IPS DF 19.7 (cell line): ENCODE data around the gene UCHL1.
"Not testable (repeated sequence)": the region's sequence is repeated elsewhere in the genome, so short reads cannot be mapped to it uniquely, and the experiment has no call there.

Source experiments
- DNase-seq: peaks from one replicate; pipeline ENCODE4 v3.0.0-alpha.2; 2013; ENCODE audit warnings: low read depth, low spot score

The UCHL1 gene

DNA sequence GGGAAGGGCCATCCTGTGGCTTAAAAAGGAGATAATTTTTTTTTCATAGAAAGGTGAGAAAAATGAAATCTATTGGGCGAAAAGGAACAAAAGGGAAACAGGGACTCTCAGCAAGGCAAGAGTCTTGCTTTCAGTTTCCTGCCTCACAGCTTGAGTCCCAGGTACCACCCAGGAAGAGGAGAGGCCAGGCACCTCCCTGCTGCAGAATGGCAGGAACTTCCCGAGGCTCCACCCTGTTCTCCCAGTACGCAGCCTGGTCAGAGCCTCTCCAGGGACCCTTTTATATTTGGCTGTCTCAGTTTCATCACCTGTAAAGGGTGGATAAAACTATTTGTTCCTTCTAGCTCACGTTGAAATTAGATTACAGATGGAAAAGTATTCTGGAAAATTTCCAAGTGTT lies 33.8 kb downstream of the UCHL1 start:
- no peak for DNase-seq

DNA sequence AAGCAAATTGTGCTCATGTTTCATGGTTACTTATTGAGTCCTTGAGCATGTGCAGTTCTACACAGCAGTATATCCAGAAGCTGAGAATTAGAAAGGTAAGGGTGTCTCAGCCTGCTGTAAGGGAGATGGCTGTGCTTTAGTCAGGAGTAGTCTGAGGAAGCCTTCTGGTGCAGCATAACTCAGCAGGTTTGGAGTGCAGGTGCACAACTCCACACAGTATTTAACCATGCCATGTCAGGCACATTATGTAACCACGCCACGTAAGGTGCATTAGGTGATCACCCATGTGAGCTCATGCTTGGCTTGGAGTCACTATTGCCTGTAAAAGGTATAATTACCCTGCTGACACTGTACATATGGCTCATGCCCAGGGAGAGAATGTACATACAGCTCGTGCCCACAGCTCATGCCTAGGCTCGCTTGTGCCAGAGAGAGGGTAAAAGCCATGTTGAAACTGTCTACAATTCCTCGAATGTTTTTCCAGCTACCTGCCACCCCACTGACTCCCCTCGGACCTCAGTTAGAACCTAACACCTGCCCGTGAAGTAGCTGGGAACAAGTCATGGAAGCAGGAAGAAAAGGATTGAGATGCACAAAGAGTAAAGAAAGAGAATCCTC lies 37.8 kb downstream of the UCHL1 start:
- DNase-seq, result peak; percentile 25

DNA sequence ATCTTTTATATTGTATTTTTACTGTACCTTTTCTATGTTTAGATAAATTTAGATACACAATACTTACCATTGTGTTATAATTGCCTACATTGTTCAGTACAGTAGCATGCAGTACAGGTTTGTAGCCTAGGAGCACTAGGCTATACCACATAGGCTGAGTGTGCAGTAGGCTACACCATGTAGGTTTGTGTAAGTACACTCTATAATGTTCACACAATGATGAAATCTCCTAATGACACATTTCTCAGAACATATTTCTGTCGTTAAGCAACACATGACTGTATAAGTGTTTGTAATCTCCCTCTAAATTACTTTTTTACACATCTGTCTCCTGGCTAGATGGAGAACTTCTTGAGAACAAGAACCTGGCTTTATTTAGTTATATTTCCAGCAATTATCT lies 40.3 kb downstream of the UCHL1 start:
- no peak for DNase-seq

DNA sequence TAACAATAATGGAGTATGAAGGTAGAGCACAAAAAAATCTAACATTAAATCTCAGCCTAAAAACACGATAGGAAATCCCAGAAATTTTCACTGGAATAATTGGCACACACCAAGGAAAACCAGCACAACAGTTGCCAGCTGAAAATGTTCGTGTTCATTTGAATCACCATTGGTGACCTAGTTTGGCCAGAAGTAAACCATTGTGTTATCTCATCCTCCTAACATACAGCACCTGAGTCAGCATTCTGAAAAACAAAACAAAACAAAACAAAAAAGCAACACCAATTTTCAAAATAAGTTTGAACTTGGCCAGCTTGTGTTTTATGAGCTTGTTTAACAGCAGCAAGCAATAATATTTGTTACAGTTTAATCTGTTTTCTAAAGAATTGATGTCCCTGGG lies 41.1 kb downstream of the UCHL1 start:
- no peak for DNase-seq

DNA sequence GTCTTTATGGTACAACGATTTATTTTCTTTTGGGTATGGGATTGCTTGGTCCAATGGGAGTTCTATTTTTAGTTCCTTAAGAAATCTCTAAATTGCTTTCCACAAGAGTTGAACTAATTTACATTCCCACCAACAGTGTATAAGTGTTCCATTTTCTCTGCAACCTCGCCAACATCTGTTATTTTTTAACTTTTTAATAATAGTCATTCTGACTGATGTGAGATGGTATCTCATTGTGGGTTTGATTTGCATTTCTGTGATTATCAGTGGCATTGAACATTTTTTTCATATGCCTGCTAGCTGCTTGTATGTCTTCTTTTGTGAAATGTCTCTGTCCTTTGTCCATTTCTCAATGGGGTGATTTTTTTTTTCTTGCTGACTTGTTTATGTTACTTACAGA lies 42.8 kb downstream of the UCHL1 start:
- DNase-seq, result no peak

DNA sequence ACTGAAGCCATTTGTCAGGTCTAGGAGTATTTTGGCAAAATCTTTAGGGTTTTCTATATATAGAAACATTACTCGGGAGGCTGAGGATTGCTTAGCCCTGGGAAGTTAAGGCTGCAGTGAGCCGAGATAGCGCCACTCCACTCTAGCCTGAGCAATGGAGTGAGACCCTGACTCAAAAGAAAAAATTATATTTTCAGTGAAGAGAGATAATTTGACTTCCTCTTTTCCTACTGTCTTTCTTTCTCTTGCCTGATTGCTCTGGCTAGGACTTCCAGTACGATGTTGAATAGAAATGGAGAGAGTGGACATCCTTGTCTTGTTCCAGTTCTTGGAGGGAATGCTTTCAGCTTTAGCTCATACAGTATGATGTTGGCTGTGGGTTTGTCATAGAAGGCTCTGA lies 44.4 kb downstream of the UCHL1 start:
- DNase-seq, result no peak

DNA sequence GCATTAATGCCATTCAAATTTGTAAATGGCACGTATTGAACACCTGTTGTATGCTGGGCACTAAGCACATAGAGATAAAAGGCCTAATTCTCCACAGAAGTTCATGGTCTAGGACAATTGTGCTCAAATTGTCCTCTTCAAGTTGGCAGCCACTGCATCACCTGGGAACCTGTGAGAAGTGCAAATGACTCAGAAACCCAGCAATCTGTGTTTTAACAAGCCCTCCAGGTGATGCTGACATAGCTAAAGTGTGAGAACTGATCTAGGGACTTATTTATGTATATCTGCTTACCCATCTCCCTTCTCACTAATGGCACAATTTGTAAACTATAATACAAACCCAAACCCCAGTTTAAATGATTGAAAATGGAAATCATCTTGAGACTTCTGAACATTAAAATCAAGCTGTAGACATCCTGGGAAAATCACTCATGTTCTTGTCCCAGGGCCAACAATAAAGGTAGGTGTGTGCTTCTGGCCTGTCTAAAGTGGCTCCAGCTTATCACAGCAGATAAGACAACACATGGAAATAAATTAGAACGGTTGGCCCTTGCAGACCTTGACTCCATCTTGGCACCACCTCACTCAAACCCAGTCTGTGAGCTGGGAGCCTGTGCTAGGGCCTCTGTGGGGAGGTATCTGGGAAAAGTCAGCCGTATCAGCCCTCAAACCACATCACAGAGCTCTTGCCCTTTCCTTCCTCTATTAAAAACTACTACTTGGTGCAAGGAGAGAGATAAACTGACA lies 46.8 kb downstream of the UCHL1 start:
- no peak for DNase-seq

DNA sequence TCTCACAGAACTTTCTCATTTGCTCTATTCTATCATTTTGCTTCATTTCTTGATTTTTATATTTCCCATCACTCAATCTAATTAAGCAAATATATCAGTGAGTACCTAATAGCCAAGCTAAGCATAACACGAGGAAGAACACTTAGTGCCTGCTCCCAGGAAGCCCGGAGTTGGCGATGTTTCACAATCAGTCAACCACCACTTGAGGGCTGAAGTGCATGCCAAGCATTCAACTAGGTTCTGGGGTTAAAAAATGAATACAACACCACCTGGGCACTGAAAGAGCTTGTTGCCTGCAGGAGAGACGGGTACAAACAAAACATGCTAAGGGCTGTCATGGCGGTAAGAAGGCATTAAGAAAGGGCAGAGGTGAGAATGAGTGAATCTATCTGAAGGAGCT lies 47.5 kb downstream of the UCHL1 start:
- no peak for DNase-seq

DNA sequence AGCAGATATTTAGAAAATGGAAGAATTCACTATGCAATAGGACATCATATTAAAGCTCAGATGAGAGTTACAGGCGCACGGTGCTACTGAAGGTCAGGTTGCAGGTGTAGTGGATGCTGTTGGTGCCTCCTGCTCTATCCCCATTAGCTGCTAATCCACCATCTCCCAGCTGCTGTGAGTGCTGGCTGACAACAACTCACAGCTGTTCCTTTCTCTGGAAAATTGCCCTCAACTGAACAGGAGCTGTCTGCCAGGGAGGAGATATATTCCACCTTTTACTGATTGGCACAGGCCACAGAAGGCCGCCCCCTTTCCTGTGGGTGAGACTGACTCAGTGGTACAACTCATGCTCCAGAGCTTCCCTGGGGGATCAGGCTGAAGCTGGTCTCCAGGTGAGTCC lies 48.7 kb downstream of the UCHL1 start:
- no peak for DNase-seq

DNA sequence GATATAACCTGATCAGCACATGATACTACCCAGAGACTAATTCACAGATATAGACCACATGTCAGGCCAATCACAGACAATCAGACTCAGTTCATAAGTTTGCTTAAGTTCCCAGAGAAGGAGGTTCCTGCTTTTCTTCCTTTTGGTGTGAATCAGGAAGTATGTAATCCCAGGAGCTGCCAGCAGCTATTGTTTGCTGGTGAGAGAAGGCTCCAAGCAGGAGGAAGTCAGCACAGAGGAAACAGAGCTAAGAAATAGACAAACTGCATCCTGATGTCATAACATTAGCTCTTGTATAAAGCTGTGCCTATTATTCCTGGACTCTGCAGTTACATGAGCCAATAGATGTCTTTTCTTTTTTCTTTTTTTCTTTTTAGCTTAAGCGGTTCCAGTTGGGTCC lies 50.9 kb downstream of the UCHL1 start:
- no peak for DNase-seq

DNA sequence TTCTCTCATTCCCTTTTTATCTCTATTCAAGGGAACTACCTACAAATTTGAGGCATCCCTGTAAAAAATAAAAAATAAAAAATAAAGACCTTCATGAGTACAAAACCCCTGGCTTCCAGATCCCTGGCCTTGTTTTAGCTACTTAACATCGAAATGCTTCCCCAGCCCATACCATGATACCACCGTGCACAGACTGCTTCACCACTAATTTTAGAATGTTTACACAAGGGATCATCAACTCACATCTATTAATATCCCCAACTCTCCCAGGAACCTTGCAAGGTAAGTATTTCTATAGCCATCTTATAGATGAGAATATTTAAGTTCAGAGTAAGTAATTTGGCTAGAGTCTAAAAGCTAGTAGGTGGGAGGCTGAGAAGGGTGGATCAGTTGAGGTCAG lies 51.7 kb downstream of the UCHL1 start:
- no peak for DNase-seq

DNA sequence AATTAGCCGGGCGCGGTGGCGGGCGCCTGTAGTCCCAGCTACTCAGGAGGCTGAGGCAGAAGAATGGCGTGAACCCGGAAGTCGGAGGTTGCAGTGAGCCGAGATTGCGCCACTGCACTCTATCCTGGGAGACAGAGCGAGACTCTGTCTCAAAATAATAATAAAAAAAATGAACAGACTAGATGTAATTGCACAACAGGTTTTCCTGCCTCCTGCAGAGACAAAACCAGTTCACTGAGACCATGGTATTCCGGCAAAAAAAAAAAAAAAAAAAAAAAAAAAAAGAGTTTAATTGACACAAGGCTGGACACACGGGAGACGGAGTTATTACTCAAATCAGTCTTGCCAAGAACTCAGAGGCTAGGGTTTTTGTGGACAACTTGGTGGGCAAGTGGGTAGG lies 58.7 kb downstream of the UCHL1 start:
- not testable (repeated sequence) for DNase-seq

DNA sequence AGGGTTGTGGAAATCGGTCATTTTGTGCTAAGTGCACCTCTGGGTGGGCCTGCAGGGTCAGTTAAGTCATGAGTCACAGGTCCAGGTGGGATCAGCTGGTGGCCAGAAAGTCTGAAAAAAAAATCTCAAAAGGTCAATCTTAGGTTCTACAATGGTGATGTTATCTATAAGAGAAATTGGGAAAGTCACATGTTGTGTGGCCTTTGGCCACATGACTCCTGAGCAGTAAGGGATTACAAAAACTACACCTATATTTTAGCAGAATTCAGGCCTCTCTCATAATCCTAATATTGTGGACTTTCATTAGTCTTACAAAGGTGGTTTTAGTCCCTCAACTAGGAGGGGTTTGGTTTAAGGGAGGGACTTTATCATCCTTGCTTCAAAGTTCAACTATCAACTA lies 59.1 kb downstream of the UCHL1 start:
- no peak for DNase-seq
